ENCODE measurements around the gene SYNM.
"Not testable (repeated sequence)": the region's sequence is repeated elsewhere in the genome, so short reads cannot be mapped to it uniquely, and the experiment has no call there.

Gene SYNM

DNA sequence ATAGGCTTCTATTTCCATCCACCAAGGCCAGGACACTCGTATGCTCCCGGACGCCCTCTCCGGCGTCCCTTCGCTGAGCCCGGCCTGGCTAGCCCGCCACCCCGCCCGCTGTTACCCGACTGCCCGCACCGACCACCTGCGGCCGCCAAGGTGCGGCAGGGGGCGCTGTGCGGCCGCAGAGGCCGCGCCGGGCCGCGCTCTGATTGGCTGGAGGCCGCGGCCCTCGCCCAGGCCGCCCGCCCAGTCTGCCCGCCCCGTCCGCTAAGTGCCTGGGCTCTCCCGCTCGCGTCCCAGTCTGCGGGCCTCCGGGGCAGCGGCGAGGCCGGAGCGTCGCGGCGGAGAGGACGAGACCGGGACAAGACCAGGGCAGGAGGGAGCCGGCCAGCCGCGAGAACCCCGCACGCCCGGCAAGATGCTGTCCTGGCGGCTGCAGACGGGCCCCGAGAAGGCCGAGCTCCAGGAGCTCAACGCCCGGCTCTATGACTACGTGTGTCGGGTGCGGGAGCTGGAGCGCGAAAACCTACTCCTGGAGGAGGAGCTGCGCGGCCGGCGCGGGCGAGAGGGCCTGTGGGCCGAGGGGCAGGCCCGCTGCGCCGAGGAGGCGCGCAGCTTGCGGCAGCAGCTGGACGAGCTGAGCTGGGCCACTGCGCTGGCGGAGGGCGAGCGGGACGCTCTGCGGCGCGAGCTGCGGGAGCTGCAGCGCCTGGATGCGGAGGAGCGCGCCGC, at the start of gene SYNM:
SYNM (plus strand) TSS at position 293 of the 726 bp plus-strand sequence; CDS start at position 413, 120 bp downstream.
- peak; percentile 69 for DNase-seq
- in situ Hi-C loops (cut with MboI; ENCODE audit: low pct_unique_long_range_greater_than_20kb, low sequenced_read_pairs) = no loop called here

DNA sequence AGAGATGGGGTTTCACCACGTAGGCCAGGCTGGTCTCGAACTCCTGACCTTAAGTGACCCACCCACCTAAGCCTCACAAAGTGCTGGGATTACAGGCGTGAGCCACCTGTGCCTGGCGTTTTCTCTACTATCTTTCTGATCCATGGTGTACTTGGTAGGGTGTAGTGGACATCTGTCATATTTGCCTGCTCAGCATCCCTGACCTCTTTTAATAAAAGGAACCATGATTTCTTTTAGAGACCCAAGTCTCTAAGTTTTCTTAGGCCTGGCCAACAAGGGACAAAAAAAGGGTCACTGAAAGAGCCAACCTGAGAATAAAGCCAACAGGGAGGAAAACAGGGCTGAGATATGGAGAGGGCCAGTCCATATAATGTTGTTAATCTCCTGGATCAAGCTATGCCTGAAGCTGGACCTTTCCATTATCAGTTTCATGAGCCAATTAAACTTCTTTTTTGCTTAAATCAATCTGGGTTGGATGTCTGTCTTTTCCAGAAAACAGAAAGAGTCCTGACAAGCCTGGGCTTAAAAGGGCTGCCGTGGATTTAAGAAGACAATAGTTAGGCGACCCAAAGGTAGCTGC, 49.2 kb upstream of the SYNM start:
- in situ Hi-C loops (cut with MboI; ENCODE audit: low pct_unique_long_range_greater_than_20kb, low sequenced_read_pairs) = loop anchor here (25.0 kb wide), 1 partner anchor 543 kb away; no protein-coding TSS in a partner anchor
- DNase-seq = no peak

GRCh38 chr15:99057020-99057419, 47.9 kb upstream of the SYNM start:
- no peak for DNase-seq
- in situ Hi-C loops (cut with MboI; ENCODE audit: low pct_unique_long_range_greater_than_20kb, low sequenced_read_pairs) = loop anchor here (25.0 kb wide), 1 partner anchor 545 kb away; no protein-coding TSS in a partner anchor

- DNase-seq = peak; percentile 12
- in situ Hi-C loops (cut with MboI; ENCODE audit: low pct_unique_long_range_greater_than_20kb, low sequenced_read_pairs) = loop anchor here (25.0 kb wide), 1 partner anchor 546 kb away; no protein-coding TSS in a partner anchor
Measured at GRCh38 chr15:99057697-99058420, 47.0 kb upstream of the SYNM start.

GRCh38 chr15:99058421-99058870, 46.4 kb upstream of the SYNM start:
- no peak for DNase-seq
- in situ Hi-C loops (cut with MboI; ENCODE audit: low pct_unique_long_range_greater_than_20kb, low sequenced_read_pairs) = loop anchor here (25.0 kb wide), 1 partner anchor 546 kb away; no protein-coding TSS in a partner anchor

- in situ Hi-C loops (cut with MboI; ENCODE audit: low pct_unique_long_range_greater_than_20kb, low sequenced_read_pairs) = loop anchor here (25.0 kb wide), 1 partner anchor 547 kb away; no protein-coding TSS in a partner anchor
Measured at GRCh38 chr15:99059010-99059981, 45.6 kb upstream of the SYNM start.

DNA sequence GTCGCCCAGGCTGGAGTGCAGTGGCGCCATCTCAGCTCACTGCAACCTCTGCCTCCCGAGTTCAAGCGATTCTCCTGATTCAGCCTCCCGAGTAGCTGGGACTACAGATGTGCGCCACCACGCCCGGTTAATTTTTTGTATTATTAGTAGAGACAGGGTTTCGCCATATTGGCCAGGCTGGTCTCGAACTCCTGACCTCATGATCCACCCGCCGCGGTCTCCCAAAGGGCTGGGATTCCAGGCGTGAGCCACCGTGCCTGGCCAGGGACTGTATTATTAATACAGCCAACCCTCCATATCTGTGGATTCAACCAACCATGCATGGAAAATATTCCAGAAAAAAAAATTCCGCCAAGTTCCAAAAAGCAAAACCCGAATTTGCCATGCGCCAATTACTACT, 44.7 kb upstream of the SYNM start:
- DNase-seq = not testable (repeated sequence)
- in situ Hi-C loops (cut with MboI; ENCODE audit: low pct_unique_long_range_greater_than_20kb, low sequenced_read_pairs) = loop anchor here (25.0 kb wide), 1 partner anchor 548 kb away; no protein-coding TSS in a partner anchor

More at GRCh38 chr15:99059010-99059981, 45.6 kb upstream of the SYNM start:
- DNase-seq = peak; percentile 49

GRCh38 chr15:99062226-99062625, 42.7 kb upstream of the SYNM start:
- in situ Hi-C loops (cut with MboI; ENCODE audit: low pct_unique_long_range_greater_than_20kb, low sequenced_read_pairs) = loop anchor here (25.0 kb wide), 1 partner anchor 550 kb away; no protein-coding TSS in a partner anchor
- DNase-seq = no peak

GRCh38 chr15:99068186-99068585, 36.7 kb upstream of the SYNM start:
- DNase-seq = no peak
- in situ Hi-C loops (cut with MboI; ENCODE audit: low pct_unique_long_range_greater_than_20kb, low sequenced_read_pairs) = loop anchor here (25.0 kb wide), 1 partner anchor 556 kb away; no protein-coding TSS in a partner anchor

DNA sequence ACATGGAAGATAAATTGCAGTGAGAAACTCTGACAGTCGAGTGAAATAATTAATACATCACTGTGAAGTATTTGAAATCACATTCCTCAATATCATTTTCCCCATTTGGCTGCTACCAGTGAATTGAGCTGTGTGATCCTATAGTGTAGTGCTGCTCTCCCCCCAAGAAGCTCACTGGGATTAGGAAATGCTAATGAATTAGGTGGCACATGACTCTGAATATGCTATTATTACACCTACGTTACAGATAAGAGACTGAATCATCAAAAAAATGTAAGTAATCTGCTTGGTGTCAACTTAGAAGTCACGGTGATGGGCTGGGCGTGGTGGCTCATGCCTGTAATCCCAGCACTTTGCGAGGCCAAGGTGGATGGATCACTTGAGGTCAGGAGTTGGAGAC, 34.7 kb upstream of the SYNM start:
- DNase-seq = no peak
- in situ Hi-C loops (cut with MboI; ENCODE audit: low pct_unique_long_range_greater_than_20kb, low sequenced_read_pairs) = loop anchor here (25.0 kb wide), 1 partner anchor 558 kb away; no protein-coding TSS in a partner anchor

DNA sequence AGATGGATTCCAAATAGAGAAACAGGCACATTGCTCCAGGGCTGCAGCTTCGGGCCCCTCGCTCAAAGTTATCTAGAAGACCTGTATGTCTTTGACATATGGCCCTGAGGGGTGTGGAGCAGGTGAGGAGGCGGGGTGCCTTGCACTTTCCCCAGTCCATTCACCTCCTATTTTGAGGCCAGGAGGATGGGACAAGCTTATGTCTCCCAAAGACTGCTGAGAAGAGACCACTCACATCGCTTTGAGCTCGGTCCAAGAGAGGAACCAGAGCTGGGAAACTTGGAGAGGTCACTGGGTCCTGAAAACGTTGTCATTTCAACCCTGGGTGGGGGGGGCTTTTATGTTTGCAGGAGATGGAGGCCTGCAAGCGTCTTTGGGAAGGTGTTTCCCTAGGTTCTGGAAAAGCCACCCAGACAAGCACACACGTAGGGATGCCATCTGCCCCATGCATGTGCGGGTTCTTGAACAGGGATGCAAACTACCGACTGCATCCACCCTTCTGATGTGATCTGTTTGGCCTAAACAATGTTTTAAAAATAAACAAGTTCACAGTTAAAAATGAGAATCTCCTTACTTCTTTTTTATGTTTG, 33.7 kb upstream of the SYNM start:
- in situ Hi-C loops (cut with MboI; ENCODE audit: low pct_unique_long_range_greater_than_20kb, low sequenced_read_pairs) = loop anchor here (25.0 kb wide), 1 partner anchor 559 kb away; no protein-coding TSS in a partner anchor
- DNase-seq = no peak

GRCh38 chr15:99073008-99073717, 31.7 kb upstream of the SYNM start:
- DNase-seq = no peak
- in situ Hi-C loops (cut with MboI; ENCODE audit: low pct_unique_long_range_greater_than_20kb, low sequenced_read_pairs) = loop anchor here (25.0 kb wide), 1 partner anchor 561 kb away; no protein-coding TSS in a partner anchor

DNA sequence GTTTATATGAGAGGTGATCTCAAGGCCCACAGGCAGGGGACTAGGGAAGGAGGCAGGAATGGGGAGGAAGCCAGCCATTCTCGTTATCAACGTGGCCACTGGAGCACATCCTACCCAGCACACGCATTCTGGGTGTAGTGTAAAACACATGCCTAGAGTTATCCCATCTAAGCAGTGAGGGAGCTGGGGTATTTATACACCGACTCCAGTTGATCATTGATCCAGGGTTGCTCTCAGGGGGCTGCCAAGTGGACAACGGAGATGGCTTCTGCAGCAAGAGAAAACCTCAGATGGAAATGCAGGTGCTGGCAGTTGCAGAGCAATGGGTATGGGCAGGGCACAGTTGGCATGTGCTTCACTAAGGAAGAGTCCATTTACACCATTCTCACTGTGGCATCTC, 30.4 kb upstream of the SYNM start:
- in situ Hi-C loops (cut with MboI; ENCODE audit: low pct_unique_long_range_greater_than_20kb, low sequenced_read_pairs) = loop anchor here (25.0 kb wide), 1 partner anchor 562 kb away; no protein-coding TSS in a partner anchor
- DNase-seq = no peak

- in situ Hi-C loops (cut with MboI; ENCODE audit: low pct_unique_long_range_greater_than_20kb, low sequenced_read_pairs); DNase-seq: not testable (repeated sequence)
Measured at GRCh38 chr15:99075059-99075652, 29.7 kb upstream of the SYNM start.

- no peak for DNase-seq
- in situ Hi-C loops (cut with MboI; ENCODE audit: low pct_unique_long_range_greater_than_20kb, low sequenced_read_pairs) = no loop called here
Measured at GRCh38 chr15:99076109-99076508, 28.8 kb upstream of the SYNM start.

- in situ Hi-C loops (cut with MboI; ENCODE audit: low pct_unique_long_range_greater_than_20kb, low sequenced_read_pairs) = no loop called here
- DNase-seq = peak; percentile 79
Measured at GRCh38 chr15:99076555-99077308, 28.1 kb upstream of the SYNM start.
